22Rv1 (cell line): ENCODE data around the gene TRPC4AP.

ENCODE experiments used
- ZFX ChIP-seq: fragments of 450-650 bp; IDR thresholded peaks from 2 replicates; pipeline ENCODE4 v1.6.1; 2017; ENCODE audit warnings: antibody characterized with exemption, borderline replicate concordance
- TF ChIP-seq, protein P1 (sequence below): fragments of 450-650 bp; IDR thresholded peaks from 2 replicates; pipeline ENCODE4 v1.5.1; 2017; ENCODE audit warnings: mild to moderate bottlenecking

DNA sequence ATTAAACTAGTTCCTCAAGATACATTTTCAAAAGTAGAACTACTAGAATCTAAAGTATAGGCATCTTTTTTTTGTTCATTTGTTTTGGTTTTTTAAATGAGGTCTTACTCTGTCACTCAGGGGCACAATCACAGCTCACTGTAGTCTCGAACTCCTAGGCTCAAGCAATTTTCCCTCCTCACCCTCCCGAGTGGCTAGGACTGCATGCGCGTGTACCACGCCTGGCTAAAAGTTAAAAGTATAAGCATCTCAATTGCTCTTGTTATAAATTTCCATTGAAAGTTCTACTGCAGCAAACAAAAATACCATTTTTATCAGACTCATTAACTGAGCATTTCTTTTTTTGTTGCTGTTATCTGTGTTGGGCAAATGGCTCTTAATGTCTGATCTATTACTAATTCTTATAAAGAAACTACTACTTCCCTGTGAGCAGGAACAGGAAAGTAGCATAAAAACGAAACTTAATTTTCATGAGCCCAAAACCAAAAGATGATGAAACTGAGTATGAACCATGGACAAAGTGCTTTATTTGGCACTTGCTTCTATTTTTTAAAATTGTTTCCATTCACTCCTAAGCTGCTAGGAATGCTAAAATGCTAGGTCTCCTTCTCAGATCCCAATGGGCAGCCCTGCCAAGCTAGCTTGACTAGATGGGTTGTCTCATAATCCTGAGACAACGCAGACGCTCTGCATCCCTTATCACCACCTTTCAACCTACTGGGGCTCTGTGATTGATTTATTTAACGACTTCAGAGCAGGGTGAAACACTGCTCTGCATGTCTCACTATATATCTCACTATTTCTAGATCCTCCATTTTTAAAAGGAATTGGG lies 36.9 kb downstream of the TRPC4AP start:
- TF ChIP-seq, protein P1, sequence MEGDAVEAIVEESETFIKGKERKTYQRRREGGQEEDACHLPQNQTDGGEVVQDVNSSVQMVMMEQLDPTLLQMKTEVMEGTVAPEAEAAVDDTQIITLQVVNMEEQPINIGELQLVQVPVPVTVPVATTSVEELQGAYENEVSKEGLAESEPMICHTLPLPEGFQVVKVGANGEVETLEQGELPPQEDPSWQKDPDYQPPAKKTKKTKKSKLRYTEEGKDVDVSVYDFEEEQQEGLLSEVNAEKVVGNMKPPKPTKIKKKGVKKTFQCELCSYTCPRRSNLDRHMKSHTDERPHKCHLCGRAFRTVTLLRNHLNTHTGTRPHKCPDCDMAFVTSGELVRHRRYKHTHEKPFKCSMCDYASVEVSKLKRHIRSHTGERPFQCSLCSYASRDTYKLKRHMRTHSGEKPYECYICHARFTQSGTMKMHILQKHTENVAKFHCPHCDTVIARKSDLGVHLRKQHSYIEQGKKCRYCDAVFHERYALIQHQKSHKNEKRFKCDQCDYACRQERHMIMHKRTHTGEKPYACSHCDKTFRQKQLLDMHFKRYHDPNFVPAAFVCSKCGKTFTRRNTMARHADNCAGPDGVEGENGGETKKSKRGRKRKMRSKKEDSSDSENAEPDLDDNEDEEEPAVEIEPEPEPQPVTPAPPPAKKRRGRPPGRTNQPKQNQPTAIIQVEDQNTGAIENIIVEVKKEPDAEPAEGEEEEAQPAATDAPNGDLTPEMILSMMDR, result no peak
- TF ChIP-seq ZFX, result no peak
